AG08395 (cell line): ENCODE measurements around the gene GUCA2A.

ENCODE experiments used
- DNase-seq: peaks from one replicate; pipeline ENCODE4 v3.0.0; 2012; ENCODE audit warnings: mixed read lengths, low spot score

Gene GUCA2A

GRCh38 chr1:42130061-42130660, 34.4 kb downstream of the GUCA2A start:
- DNase-seq = no peak

DNA sequence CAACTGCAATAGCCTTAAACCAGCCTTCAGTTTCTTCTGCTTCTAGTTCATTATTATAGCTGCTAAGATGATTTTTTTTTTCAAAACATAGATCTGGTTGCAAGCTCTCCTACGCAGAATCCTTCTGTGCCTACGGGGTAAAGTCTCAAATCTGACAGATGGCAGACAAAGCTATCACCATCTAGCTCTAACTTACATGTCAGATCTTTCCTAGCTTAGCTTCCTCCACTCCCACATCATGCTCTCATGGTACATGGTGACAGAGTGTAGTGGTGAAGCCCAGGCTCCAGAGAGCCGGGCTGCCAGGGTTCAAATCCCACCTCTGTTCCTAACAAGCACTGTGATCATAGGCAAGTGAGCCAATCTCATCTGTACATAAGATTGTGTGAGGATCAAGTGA, 35.6 kb downstream of the GUCA2A start:
- DNase-seq = no peak

DNA sequence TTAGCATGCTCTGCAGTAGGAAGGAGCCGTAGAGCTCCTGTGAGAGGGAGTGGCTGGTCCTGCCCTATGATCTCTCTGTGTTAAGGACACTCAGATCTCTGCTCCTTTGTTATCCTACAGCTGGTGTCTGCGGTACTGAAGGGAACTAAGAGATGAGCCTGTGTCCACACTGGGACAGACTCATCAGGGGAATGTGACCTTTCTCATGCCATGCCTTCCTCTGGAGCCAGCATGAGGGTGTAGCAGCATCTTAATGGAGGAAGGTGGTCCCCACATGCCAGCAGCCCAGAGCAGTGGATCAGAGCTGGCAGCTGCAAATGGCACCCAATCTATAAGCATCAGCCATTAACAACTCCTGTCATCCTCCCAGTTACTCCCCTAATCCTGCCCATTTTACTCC, 36.0 kb downstream of the GUCA2A start:
- DNase-seq = no peak

DNA sequence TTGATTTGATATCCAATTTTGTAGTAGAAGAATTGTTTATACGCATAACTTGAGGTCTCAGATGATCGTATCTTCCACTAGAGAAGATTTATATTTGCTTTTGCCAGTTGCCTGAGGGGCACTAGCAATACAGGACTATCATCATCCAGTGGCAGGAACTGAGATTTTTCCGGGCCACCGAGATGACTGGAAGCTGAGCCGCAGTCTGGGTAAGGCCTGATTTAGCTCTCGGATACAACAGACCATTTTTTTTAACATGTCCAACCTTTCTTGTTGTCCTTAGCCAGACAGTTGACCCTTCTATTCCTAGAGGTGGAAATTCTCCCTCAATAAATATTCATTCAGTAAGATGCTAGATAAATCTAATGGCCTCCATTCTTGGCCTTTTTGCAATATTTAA, 36.8 kb downstream of the GUCA2A start:
- DNase-seq = no peak

- no peak for DNase-seq
Measured at GRCh38 chr1:42125552-42125951, 39.0 kb downstream of the GUCA2A start.

- DNase-seq = no peak
Measured at GRCh38 chr1:42122408-42122807, 42.1 kb downstream of the GUCA2A start.

DNA sequence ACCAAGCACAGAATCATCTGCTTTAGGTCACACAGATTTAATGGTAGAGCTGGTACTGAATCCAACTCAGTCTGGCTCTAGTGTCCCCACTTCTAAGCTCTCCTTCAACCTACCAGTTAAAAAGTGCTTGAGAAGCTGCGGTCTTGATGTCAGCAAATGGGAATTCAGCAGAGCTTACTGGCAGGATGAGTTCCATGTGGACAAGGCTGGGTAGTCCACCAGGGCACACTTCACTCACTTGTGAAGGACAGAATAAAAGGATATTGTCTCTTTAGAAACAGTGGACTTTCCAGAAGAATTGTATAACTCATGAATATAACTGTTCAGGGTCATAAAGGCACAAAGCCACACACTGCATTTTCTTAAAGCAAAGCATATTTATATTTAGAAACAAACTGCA, 46.4 kb downstream of the GUCA2A start:
- DNase-seq = no peak

DNA sequence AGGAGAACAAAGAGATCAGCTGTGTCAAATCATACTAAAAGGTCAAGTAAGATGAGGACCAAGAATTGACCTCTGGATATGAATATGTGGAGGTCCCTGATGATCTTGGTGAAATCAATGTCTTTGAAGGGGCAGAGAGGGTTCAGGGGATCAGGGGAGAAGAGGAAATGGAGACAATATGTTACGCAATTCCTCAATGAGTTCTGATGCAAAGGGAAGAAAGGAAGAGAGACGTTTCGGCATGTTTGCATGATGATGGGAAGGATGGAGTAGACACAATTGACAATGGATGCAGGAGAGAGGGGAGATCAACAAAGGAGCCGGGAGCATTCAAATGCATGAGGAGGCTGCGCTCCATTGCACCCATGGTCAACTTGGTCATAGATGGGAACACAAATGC, 47.3 kb downstream of the GUCA2A start:
- DNase-seq = no peak

DNA sequence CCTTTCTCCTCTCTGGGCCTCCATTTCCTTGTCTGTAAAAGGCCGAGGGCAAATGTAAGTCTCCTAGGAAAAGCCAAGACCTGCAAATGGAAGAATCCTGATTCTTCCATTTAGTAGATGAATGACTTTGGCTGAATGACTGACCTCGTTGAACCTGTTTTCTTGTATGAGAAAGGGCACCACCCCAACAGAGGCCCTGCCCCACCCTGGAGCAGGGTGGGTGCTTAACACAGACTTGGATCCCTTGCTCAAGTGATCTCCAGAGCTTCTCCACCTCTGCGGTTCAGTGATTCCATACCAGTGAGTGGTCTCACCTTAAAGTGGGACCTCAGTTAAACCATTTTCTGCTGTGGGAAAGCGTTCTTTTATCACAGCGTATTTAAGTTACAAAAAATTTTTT, 50.3 kb downstream of the GUCA2A start:
- DNase-seq = no peak
